NCI-H748 (cell line): ENCODE measurements around the gene PHACTR3.

ENCODE experiments used
- DNase-seq: peaks from one replicate; lab custom pipeline; 2025; ENCODE audit not compliant: unreplicated experiment; lab: John Stamatoyannopoulos, UW

Gene PHACTR3

DNA sequence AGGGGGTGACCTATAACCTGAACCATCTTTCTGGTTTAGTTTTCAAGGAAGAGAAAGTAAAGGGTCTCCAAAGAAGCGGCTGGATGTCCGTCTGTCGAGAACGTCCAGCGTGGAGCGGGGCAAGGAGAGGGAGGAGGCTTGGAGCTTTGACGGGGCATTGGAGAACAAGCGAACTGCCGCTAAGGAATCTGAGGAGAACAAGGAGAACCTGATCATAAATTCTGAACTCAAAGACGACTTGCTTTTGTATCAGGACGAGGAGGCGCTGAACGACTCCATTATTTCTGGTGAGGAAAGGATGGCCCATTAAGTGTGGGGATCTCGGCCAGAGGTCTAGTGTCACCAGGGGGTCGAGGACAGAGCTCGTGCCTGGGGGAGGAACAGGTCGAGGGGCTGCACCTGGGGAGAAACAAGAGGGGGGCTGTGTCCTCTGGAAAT lies 169.9 kb downstream of the PHACTR3 start:
- no peak for DNase-seq

DNA sequence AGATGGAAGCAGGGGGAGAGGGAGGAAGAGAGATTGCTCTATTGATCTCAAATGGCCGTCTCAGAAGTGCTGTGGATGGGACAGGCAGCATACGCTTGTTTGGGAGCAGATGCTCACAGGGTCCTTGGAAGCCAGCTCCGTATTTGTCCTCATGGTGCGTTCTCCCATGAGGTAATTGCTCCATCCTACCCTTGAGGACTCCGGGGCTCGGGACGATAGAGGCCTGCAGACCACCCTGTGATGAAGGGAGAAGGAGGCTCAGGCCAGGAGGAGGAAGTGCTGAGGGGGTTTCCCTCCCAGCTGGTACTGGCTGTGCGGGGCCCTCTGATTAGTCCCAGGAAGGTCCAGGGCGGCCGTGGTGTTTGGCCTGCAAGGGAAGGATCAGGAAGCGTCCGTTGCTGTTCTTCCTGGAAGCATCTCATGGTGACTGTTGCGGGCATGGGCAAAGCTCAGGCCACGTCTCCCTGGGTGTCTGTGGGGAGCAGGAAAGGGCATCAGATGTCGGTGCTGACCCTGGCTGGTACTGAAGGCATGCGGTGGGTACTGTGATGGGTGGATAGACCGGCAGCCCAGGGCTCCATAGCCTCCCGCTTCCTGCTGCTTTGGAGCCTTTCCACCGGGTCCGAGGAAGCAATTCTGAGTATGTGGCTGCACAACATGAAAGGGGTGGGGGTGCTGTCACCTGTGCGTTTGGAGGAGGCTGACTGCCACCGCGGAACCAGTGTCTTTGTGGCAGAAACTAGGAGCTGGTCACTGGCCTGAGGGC lies 170.8 kb downstream of the PHACTR3 start:
- no peak for DNase-seq

DNA sequence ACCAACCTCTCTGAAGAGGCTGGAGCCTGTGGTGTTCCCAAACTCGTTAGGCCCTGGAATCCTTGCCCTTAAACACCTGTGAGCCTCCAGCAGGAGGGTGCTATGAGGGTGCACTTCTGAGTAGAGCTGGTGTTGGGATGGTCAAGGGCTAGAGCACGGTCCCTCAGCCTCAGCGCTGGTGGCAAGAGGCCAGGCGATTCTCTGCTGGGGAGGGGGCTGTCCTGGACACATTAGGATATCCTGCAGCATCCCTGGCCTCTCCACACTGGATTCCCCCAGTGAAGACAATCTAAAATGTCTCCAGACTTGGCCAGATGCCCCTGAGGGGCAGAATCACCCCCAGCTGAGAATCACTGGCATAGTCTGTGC lies 171.3 kb downstream of the PHACTR3 start:
- no peak for DNase-seq

DNA sequence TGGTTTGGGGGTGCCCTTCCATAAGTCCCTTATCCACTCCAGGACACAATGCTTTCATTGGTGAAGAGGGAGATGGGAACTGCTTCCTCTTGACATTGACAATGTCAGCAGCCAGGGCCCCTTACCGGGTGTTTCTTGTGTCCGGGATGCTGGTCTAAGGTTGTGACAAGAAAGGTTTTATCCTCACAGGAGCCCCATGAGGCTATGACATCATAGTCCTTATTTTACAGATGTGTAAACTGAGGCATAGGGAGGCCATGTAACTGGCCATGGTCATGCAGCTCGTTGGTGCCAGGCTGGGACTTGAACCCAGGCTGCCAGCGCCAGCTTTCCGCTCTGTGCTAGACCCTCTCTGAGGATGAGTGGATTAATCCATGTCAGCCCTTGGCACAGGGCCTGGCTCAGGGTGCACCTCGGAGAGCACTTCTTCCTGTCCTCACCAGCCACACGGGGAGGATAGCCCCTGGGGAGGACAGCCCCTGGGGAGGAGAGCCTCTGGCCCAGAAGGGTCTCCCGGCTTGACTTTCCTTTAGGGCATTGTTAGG lies 171.8 kb downstream of the PHACTR3 start:
- no peak for DNase-seq

DNA sequence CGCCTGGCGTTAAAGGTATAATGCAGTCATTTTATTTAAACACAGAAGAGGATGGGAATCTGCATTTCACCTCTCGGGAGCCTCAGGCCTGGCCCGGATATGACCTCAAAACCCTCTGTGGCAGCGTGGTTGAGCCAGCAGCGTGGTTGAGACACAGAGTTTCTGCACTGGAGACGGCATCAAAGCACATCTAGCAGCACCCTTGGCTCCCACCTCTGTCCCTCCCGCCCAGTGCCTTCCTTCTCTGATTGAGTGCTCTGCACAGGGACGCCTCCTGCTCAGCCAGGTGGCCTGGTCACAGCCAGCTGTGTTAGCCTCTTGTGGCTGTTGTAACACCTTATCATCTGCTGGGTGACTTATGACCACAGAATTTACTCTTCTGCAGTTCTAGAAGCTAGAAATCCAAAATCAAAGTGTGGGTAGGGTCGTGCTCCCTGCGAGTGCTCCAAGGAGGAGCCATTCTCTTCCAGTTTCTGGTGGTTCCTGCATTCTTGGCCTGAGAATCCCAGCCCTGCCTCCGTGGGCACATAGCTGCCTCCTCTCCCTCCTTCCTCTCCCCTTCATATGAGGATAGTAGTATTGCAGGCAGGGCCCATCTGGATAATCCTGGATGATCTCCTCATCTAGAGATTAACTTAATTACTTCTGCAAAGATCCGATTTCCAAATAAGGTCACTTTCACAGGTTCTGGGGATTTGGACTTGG lies 172.4 kb downstream of the PHACTR3 start:
- no peak for DNase-seq

DNA sequence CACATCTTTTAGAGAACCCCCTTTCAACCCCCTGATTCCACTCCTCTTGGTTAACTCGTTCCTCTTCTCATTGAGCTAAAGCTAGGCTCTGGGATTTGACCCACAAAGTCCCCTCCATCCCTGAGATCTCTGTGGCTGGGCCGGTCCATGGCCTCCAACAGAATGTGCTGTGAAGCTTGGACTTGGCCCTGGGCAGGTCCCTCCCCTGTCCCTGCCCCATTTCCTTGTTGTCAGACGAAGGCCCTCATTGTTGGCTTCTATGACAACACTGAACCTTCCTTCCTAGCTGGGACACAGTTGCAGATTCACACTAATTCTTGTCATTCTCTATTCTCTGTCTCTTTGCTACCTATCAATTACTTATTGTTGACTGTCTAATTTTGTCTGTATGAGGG lies 173.0 kb downstream of the PHACTR3 start:
- DNase-seq, result no peak

DNA sequence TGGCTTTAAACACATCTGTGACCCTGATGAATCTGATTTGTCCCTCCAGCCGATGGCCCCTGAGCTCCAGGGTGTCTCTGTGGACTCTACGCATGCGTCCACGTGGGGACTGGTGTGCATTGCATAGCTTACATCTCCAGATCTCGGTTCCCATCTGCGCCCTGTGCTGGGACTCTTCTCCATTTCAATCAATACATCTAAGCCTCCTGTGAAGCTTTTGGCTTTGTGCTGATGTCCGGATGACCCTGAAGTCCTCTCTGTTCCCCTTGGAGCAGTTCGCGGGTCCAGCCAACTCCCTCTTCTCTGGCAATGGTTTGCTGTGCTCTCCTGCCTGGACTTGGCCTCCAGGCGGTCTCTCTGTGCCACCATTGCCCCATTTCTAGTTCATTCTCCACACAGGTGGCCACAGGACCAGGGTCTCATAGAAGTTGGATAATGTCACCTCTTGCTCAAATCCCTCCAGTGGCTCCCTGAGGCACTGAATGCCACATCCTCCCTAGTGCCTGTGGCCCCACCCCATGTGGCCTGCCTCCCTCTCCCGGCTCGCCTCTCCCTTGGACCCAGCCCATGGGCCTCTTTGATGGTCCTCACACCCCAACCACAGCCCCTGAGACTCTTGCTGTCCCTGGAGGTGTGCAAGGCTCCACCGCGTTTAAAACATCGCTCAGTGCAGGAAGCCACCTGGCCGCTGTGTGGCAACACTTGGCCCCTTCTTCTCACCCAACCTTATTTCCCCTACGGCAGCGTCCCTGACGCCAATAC lies 173.7 kb downstream of the PHACTR3 start:
- no peak for DNase-seq

DNA sequence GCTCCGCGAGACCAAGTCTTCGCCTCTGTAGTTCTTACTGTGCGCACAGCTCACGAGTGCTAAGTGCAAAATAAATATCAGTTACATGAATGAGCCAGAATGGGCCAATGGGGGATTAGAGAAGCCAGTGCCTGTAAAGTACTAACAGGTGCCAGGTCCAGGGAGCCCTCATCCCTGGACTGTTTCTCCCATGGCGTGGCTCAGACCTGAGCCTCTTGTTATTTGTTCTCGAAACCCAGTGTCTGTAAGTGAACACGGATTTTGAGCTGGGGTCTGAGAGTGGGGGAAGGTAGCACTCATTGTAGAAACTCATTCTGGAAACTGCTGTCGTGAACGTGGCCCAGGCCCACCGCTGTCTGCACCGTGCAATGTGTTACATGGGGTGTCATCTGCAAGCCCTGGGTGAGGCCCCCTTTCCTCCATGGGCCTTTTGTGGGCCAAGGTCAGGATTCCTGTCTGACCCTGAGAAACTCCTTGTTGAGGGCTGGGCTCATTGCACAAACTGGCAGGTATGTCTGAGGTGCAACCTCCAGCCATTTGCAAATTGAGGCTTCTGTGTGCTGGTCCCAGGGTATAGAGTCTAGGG lies 174.4 kb downstream of the PHACTR3 start:
- DNase-seq, result no peak

DNA sequence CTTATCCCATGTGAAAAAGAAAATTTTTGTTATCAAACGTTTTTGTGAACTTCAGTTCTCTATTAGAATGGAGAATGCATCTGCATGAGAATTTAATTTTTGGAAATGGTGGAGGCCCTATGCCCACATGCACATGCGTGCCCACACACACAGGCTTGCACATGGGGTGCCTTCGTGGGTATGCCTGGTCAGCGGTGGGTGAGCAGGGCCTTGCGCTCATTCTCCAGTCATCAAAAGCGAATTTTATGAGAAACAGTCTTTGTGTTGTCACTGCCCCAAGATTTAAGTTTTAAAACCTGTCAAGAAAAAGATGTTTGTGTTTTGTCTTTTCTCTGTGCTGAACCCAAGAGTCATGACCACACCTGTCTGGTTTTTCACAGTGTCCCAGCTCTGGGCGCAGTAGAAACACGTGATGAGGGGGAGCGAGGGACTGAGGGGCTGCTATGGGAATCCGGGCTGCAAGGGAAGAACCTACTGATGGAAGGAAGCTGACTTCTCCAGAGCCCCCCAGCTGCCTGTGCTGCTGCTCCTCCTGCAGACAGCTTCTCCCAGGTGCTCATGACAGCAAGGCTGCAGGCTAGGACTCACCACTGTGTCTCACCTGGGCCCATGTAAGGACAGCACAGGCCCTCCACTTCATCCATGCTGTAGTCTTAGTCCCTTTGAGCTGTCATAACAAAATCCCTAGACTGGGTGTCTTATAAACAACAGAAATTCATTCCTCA lies 175.5 kb downstream of the PHACTR3 start:
- DNase-seq, result no peak

DNA sequence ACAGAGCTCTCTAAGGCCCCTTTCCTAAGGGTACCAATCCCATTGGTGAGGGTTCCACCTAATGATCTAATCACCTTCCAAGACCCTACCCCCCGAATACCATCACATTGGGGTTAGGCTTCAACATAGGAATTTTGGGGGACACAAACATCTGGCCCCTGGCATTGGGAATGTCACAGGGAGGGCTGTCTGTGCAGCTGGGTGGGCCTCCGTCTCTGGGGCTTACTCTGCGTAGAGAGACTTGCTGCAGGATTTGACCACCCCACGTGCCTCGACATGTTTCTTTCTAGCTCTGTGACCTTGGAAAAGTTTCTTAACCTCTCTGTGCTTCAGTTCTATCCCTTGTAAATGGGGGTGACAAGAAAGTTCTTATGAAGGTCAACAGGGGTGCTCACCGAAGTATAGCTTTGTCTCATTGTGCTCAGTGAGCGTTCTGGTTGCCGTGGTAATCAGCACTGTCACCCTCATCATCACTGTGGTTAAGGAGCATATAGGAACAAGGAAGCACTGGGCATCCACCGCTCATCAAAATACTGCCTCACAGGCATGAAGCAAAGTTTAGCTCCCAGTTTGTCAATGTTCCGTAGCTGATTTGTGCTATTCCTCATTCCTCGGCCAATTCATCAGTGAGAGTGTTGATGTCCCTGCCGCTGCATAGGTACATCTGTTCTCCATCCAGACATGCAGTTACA lies 176.3 kb downstream of the PHACTR3 start:
- DNase-seq, result no peak

DNA sequence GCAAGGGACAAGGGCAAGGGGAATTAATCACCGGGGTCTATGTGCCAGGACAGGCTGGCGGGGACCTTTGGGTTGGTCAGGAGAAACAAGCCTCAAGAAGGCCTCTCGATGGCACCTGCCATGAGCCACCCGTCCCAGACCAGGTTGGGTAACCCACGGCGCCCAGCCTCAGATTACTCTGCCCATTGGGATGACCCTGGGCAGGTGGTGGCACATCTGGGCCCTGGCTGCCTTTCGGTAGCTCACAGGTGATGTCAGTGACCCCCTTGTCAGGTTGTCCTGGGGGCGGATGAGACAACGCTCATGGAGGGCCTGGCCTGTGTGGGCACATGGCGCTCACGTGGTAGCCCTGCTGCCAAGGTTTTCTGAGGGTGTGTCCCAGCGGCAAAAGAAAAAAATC lies 176.9 kb downstream of the PHACTR3 start:
- no peak for DNase-seq

DNA sequence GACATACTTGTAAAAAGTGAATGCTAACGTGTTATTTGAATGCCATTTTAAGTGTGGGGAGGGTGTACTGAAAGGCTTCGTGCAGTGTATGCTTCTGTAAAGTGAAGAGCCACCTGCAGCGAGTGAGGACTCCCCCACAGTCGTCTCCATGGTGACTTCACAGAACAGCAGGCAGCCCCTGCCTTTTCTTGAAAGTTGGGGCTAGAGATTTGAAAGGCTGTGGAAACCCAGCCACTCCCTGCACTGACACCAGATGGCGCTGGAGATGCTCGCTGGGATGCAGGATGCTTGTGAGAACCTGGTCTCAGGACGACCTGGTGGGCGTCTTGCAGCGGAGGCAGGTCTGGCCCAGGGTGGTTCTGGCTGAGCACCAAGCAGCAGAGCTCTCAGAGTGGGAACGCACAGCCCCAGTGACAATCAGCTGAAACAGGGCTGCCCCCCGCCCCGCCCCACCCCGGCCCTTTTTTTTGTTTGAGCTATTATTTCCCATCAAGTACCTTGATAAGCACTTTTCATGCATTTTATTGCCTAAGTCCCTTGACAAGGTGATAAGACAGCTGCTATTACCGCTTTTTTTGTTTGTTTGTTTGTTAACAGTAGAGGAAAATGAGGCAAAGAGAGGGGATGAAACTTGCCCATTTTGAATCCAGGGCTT lies 178.8 kb downstream of the PHACTR3 start:
- peak; percentile 70 for DNase-seq

DNA sequence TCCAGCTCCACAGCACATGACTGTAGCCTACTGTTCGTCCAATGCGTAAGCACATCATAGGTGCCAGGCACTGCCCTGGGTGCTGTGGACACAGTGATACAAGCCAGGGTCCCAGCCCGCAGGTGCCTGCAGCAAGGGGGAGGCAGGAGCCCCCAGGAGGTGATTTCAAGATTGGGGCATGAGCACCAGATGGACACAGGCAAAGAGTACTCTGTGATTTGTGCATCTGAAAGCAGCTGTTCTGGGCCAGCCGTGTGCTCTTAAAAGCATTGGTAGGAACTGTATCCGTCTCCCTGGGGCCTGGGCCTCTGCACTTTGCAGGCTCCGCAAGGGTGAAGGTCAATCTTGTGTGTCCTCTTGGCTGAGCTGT lies 179.3 kb downstream of the PHACTR3 start:
- DNase-seq, result no peak

DNA sequence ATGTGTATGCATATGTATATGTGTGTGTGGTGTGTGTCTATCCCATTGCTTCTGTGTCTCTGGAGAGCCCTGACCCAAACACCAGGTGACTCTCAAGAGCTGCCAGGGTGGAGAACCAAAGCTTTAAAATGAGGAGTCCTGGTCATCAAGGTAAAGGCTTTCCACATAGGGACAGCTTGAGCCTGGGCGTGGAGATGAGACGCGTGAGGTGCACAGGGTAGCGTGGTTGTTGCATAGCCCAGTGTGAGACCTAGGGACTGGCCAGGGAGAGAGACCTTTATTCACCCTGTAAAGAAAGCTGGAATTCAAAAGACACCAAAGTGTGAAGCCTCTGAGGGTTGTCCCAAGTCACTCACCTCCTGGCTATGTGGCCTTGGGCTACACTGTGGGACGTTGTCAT lies 180.0 kb downstream of the PHACTR3 start:
- DNase-seq, result no peak

DNA sequence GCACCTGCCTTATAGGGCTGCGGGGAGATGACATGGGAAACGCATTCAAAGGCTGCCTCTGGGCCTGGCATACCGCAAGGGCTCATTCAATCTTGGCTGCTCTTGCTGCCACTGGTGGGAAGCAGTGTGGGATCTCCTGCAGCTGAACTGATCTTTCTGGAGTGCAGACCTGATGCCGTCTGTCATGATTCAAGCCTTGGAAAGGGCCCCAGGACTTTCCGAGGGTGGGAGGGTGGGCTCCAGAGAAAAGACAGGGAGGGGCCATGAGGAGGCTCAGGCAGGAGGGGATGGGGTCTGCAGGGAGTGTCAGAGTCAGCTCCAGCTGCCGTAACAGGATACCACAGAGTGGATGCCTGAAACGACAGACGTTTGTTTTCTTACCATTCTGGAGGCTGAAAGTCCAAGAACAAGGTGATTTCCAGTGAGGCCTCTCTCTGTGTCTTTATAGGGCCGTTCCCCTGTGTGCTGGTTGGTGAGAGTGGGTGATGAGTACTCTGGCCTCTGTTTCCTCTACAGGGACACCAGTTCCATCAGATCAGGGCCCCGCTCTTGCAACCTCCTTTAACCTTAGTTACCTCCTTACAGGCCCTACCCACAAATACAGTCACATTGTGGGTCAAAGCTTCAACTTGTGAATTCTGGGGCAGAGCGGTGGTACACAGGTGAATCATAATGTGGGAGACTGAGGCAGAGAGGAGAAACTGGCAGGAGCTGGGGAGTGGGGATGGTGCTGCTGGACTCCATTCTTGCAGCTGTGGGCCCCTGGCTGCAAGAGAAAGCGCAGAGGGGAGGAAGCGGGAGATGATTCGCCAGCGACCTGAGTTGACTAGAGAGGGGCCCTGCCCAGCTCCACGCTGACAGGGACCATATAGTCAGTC lies 180.7 kb downstream of the PHACTR3 start:
- no peak for DNase-seq

DNA sequence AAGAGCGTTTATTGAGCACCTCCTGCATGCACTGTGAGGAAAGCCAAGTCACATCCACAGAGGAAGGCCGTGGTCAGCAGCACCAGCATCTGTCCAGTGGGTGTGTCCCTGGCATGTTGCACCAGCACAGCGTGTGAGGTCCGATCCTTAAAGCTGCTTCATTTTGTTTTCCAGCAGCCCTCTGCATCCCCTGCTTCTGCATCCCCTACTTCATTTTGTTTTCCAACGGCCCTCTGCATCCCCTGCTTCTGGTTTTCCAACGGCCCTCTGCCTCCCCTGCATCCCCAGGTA lies 181.3 kb downstream of the PHACTR3 start:
- no peak for DNase-seq

DNA sequence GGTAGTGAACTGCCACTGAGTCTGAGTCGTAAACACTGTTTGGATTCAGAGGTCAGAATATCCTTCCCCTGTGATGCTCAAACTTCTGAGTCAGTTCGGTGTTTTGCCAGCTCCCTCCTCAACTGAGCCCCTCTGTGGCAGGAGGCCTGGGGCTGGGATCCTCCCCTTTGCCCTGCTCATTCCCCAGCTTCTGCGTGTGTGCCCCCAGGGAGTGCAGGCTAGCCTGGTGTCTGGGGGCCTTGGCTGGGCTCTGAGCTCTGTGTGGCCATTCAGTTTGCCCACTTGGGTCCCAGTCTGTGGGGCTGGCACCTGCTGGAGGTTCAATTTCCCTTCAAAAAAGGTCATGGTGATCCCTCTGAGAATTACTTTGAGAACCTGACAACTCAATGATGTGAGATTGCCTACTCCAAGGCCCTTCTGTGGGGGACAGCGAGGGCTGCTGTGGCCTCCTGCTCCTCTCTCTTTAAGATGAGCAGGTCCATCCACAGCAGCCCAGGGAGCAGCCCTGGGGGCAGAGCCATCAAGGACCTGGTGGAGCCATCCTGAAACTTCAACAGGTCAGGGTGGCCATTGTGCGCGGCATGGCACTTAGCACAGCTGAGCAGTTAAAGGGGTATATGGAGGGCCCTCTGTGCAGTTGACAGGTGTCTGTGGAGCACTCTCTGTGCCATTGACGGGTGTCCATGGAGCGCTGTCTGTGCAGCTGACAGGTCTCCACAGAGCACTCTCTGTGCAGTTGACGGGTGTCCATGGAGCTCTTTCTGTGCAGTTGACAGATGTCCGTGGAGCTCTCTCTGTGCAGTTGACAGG lies 181.9 kb downstream of the PHACTR3 start:
- peak; percentile 3 for DNase-seq
